HG03097 (cell line): ENCODE measurements around the gene RRP36.

Experiments
- ATAC-seq: cut with Tn5 transposase; IDR thresholded peaks from one replicate; pipeline ENCODE4 v1.9.1; 2021; ENCODE audit not compliant: unreplicated experiment, low FRiP score

Gene RRP36

GRCh38 chr6:43005844-43006243, 15.6 kb upstream of the RRP36 start:
- ATAC-seq, result no peak

- no peak for ATAC-seq
Measured at GRCh38 chr6:43006251-43006650, 15.2 kb upstream of the RRP36 start.

- ATAC-seq, result no peak
Measured at GRCh38 chr6:43007126-43007525, 14.3 kb upstream of the RRP36 start.

- no peak for ATAC-seq
Measured at GRCh38 chr6:43009124-43009523, 12.3 kb upstream of the RRP36 start.

GRCh38 chr6:43011207-43011606, 10.2 kb upstream of the RRP36 start:
- ATAC-seq, result no peak

GRCh38 chr6:43012364-43012763, 9.1 kb upstream of the RRP36 start:
- no peak for ATAC-seq

- ATAC-seq, result no peak
Measured at GRCh38 chr6:43013097-43013842, 8.2 kb upstream of the RRP36 start.

- ATAC-seq, result peak; percentile 93
Measured at GRCh38 chr6:43013843-43014433, 7.5 kb upstream of the RRP36 start, which contains the start of the genes KLHDC3 and MEA1. Gene KLHDC3 (plus strand): TSS chr6:43014249. CDS start chr6:43017193, 2,944 bp downstream. Gene MEA1 (minus strand): TSS chr6:43013946. CDS start chr6:43013813, 133 bp downstream.

- ATAC-seq, result no peak
Measured at GRCh38 chr6:43014434-43014909, 7.0 kb upstream of the RRP36 start.

- ATAC-seq, result no peak
Measured at GRCh38 chr6:43016176-43016942, 5.1 kb upstream of the RRP36 start.

- no peak for ATAC-seq
Measured at GRCh38 chr6:43016943-43017334, 4.5 kb upstream of the RRP36 start.

GRCh38 chr6:43019152-43019551, 2.3 kb upstream of the RRP36 start:
- ATAC-seq, result no peak

- ATAC-seq, result no peak
Measured at GRCh38 chr6:43020052-43020705, 1.2 kb upstream of the RRP36 start.

GRCh38 chr6:43020847-43021246, 576 bp upstream of the RRP36 start:
- ATAC-seq, result no peak

- ATAC-seq, result no peak
Measured at GRCh38 chr6:43024436-43024835, 3.0 kb downstream of the RRP36 start.

- no peak for ATAC-seq
Measured at GRCh38 chr6:43026365-43026764, 4.9 kb downstream of the RRP36 start.

GRCh38 chr6:43029120-43029519, 7.7 kb downstream of the RRP36 start:
- ATAC-seq, result no peak

- ATAC-seq, result no peak
Measured at GRCh38 chr6:43032326-43032725, 10.9 kb downstream of the RRP36 start.

GRCh38 chr6:43033496-43034189, 12.2 kb downstream of the RRP36 start:
- ATAC-seq, result no peak

- ATAC-seq, result no peak
Measured at GRCh38 chr6:43034190-43034525, 12.7 kb downstream of the RRP36 start.
